NCI-H2196 treated with DMSO at 0.1 percent for 48 hours (cell line): ENCODE results near the gene ANKDD1A.

Experiments used
- DNase-seq: peaks from one replicate; lab custom pipeline; 2025; ENCODE audit not compliant: unreplicated experiment; lab: John Stamatoyannopoulos, UW

Gene ANKDD1A

DNA sequence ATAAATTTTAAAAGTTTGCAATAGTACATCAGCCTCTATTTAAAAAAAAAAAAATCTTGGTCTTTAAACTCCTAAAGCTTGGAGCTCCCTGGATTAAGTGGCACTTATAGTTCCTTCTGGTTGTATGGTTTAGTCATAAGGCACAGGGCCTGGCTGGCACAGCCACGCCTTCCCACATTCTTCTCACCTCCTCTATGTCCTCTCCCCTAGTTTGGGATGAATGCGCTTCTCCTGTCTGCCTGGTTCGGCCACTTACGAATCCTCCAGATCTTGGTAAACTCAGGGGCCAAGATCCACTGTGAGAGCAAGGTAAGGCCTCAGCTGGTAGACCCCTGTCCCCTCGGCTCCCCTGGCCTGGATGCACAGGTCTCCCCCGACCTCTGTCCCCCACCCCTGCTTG lies 10.0 kb downstream of the ANKDD1A start:
- DNase-seq = no peak

DNA sequence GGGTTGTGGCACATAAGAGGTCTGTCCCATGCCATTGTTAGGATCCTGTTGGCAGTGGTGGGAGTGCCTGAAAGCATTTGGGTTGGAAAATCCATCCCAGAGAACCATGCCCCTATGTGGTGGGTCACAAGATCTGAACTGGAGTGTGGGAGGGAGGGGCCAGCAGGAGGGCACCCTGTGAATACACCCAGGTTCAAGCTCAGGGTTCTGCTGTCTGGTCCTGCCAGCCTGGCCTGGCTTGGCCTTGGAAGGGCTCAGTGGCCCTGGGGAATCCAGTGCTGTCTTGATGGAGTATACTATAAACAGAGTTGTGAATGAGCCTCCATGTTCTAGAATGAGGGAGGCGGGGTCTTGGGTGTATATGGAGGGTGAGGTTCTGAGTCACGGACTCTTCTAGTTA lies 11.8 kb downstream of the ANKDD1A start:
- no peak for DNase-seq

DNA sequence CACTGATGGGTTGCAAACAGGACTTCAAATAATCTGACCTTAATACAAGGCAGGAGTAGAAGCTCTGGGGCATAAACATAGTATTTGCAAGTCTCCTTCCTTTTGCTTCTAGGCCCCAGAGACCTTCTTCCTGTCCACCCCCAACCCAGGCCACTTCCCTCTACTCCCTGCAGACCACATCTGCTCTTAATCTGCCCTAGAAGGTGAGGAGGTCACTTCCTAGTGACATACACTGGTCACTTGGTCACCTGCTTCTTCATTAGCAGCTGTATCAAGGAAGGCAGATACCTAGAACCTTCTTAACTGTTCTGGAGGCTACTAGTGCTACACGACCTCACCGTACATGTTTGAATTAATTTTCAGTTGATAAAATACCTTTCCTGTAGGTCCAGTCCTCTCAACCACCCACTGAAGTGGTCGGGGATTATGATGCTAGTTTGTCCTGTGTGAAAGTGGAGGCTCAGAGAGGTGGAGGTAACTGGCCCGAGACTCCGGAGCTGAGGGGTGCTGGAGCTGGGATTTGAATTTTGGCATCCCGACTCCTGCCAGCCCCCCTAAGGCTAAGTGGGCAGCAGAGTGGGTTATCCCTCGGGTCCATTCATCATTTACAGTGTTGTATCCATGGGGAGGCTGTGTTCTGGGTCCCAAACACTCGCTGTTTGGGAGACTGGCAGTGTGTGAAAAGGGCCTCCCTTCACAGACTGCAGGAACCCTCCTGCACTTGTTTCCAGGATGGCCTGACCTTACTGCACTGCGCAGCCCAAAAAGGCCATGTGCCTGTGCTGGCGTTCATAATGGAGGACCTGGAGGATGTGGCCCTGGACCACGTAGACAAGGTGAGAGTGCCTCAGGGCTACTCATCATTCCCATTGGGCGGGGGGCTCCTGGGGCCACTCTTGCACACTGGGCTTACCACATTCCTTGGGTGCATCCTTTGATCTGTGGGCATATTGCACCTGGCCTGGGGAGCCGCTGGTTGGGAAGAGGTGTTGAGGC lies 13.9 kb downstream of the ANKDD1A start:
- DNase-seq = no peak

DNA sequence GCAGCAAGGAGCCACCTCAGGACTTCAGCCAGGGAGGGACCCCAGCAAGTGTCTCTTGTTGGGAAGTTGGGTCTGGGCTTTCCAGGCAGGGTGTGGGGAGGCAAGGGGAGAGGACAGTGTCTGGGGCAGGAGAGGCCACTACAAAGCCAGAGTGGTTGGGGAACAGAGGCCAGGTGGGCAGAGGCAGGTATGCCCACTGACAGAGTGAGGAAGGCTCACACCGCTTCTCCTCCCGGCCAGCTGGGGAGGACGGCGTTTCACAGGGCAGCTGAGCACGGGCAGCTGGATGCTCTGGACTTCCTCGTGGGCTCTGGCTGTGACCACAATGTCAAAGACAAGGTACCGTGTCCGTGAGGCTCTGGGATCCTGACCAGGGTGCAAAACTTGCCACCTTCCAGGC lies 15.0 kb downstream of the ANKDD1A start:
- DNase-seq = no peak

DNA sequence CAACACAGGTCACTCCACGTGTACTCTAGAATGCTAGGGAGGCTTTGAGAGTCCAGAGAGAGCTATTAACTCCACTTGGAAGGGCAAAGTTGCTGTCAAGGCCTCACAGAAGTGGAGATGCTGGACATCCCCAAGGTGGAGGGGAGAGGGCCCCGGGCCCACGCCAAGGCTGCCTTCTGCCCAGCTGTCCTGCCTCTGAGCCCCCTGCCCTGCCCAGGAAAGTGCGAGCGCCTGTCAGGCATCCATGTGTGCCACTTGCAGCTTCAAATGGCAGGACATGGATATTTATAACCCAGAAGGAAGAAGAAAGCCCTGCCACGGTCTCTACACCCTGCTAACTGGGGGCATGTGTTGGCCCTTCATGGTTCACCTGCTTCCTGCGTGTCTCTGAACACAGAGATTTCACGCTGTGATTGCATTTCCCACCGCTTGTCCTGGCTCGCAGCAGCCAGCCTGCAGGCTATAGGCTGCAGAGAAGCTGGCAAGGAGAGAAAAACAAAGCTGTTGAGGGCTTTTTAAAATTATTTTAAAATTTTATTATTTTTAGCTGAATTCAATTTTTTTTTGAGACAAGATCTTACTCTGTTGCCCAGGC lies 17.0 kb downstream of the ANKDD1A start:
- no peak for DNase-seq

DNA sequence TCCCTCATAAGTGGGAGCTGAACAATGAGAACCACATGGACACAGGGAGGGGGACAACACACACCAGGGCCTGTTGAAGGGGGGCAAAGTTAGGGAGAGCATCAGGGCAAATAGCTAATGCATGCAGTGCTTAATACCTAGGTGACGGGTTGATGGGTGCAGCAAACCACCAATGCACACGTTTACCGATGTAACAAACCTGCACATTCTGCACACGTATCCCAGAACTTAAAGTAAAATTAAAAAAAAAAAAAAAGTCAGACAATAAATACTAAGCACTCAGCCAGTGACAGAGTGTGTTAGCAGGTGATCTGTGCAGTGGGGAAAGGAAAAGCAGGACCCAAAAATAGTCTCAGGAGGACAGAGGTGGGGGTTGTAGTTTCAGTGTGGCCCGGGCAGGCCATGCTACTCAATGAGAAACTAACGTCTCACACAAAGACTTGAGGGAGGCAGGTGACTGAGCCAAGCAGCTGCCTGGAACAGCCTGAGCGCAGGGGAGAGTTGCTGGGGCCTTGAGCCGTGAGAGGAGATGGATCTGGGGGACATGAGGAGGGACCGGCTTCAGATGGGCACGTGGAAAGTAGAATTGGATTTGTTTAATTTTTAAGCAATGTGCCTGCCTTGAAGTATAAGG lies 18.4 kb downstream of the ANKDD1A start:
- DNase-seq = no peak

DNA sequence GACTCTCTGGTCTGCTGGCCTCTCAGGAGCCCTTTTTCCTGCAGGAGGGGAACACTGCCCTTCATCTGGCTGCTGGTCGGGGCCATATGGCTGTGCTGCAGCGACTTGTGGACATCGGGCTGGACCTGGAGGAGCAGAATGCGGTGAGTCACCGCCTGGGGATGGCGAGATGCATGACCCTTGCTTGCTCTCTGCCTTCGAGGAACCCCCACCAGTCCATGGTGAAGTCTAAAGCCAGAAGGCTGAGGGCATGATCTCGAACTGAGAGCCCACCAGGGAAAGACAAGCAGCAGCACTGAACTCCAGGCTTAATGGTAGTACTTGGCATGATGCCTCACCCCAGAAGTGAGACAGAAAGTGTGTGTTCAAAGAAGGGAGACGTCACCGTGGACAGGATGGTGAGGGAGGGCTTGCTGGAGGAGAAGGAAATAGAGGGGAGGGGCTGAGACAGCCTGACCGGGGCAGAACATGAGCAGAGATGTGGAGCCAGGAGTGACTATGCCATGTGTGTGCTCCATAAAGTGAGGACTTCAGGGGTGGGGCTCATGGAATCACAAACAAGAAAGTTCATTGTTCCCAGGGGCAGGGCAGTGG lies 19.2 kb downstream of the ANKDD1A start:
- DNase-seq = no peak

DNA sequence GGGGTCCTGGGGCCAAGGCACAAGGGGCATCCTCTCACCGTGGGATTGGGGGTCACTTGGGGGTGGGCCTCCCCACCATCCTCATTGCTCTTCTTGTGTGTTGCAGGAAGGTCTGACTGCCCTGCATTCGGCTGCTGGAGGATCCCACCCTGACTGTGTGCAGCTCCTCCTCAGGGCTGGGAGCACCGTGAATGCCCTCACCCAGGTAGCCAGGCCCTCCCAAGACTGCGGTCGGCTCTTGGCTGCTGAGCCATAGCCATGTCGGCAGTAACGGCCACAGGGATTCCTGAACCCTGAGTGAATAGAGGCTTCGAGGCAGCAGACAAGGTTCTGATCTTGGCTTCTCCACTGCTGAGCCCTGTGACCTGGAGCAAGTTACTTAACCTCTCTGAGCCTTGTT lies 19.7 kb downstream of the ANKDD1A start:
- DNase-seq = no peak

DNA sequence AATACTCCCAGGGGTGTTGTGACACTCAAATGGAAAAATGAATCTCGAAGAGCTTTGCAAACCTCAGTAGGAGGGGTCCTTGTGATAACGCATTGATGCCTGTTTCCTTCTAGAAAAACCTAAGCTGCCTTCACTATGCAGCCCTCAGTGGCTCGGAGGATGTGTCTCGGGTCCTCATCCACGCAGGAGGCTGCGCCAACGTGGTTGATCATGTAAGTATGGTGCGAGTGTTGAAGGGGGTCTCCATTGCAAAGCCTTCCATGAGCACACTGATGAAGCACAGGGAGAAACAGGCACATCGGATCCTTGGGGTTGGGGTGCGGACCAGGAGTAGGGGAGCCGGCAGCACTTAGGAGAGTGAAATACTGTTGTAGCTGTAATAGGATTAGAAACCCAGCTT lies 22.3 kb downstream of the ANKDD1A start:
- no peak for DNase-seq

DNA sequence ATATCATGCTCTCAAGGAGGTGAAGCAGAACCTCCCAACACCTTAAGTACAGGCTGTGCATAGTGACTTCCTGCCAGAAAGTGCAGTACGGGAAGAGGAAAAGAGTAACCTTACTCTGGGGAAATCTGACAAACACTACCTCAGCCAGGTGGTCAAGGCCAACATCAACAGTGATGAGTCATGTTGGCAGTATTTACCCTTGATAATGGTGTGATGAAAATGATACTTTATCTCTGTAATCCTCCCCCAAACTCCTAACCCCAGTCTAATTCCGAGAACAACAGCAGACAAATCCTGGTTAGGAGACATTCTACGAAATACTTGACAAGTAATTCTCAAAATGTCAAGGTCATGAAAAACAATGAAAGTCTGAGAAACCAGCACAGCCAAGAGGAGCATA lies 26.5 kb downstream of the ANKDD1A start:
- peak; percentile 6 for DNase-seq

DNA sequence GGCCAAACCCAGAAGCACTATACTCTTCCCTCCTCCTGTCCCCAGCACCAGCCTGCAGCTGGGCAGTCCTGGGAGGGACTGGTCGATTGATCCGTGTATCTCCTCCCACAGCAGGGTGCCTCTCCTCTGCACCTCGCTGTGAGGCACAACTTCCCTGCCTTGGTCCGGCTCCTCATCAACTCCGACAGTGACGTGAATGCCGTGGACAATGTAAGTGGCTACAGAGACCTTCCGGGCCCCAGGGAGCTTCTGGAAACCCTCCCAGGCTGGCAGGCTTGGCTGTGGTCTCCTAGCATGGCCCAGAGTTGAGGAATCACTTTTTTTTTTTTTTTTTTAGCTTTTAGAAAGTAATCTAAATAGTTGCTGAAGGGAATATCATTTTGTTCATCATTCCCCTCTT lies 30.7 kb downstream of the ANKDD1A start:
- DNase-seq = no peak

DNA sequence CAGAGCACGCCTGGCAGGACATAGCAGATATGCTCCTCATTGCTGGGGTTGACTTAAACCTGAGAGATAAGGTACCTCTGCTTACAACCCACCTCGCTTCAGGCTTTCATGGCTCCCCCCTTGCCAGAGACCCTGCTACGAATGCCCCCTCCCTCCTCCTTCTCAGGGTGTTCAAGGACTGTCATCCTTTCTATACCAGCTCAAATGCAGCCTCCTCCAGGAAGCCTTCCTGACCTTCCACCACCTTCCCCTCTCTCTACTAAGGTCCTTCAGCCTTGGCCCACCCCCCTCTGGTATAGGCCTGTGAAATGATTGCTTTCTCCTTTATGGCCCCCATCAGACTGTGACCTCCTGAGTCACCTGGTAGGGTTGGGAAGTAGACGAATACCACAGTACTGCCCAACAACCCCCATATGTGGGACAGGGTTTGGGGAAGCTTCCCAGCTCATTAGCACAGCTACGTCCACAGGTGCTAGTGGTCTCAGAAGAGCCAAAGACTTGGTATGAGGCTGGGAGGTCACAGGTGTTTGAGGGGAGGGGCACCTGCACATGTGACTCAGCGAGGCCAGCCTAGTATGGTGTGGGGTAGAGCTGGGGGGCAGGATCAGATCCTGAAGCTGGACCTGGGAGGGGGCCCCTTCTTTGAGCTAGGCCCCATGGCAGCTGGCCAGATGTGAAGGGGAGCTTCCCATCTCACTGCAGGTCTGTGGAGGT lies 32.0 kb downstream of the ANKDD1A start:
- no peak for DNase-seq

DNA sequence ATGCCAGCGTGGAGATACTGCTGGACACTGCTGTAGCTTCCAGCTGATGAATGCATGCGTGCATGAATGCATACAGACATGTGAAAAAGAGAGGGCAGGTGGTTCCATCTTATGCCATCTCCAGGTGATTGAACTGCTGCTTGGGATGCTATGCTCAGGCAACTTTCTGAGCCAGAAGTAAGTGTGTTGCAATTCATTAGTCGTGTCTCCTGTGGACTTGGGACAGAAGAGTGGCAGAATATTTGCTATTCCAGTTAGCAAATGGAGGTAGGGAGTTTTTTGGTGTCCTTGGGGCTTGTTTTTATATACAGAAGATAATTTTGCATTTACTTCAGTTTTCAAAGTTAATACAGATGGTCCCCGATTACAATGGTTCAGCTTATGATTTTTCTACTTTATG lies 33.3 kb downstream of the ANKDD1A start:
- DNase-seq = no peak

DNA sequence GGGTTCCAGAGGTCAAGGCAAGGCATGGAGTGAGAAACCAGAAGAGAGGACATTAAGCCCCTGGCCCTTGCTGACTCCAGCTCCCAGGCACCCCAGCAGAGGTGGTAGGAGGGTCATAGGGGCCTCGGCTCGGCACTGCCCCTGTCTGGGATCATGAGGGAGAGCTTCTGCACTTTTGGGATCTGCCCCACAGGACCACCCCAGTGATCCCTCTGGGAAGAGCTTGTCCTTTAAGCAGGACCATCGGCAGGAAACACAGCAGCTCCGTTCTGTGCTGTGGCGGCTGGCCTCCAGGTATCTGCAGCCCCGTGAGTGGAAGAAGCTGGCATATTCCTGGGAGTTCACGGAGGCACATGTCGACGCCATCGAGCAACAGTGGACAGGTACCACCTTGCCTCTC lies 35.5 kb downstream of the ANKDD1A start:
- no peak for DNase-seq

DNA sequence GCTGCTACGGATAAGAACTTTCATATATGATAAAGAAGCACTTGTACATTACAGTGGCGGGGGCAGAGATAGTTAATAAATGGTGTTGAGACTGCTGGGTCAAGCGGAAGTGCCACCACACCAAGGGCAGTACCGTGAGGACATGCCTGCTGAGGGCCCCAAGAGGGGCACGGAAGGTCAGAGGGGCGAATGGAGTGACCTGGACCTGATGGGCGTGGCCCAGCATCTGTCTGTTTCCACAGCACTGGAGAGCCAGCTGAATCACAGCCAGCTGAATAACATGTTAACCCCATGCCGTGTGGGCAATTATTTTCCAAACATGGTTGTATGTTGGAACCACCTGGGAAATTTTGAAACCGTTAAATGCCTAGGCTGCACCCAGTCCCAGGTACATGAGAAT lies 37.2 kb downstream of the ANKDD1A start:
- DNase-seq = no peak

DNA sequence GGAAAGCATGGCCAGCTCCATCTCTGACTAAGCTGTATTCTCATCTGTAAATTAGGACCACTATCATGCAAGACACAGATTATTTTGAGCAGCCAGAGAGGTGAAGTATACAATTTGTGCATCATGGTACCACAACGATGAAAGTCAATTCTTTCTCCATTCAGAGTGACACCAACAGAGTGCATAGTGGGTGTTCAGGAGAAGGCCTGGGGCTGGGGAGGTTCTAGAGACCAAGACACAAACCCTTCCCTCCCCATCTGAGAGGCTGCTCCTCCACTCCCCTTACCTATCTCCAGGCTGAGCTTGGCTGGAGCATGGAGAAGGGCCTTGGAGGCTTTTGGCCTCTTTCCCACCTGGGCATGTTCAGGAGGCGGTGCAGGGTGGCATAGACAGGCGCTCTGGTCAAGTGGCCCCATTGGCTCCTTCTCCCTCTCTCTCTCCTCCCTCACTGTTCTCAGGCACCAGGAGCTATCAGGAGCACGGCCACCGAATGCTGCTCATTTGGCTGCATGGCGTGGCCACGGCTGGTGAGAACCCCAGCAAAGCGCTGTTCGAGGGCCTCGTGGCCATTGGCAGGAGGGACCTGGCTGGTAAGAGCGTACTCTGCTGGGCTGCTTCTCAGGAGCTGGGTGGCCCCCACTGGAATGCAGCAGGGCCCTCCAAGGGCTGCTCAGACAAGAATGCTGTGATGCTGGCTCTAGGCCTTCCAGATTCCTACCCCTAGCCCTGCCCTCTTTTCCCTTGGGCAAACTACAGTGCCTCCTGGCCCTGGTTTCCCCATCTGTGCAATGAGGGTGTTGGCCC lies 37.9 kb downstream of the ANKDD1A start:
- no peak for DNase-seq

DNA sequence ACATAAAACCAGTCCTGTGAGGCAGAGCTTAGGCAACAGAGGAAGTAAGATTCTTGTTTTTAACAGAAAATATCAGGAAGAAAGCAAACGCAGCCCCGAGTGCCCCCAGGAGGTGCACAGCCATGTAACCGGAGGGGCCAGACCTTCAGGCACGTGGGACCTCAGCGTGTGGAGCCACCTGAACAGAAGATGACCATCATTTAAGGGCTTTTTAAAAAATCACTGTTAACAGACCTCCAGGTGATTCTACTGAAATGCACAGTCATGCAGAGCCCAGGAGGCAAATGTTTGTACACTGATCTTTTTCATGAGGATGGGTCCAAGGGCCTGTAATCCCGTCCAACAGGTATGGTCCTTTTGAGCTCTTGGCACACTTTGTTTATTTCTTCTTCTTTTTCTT lies 39.2 kb downstream of the ANKDD1A start:
- no peak for DNase-seq

DNA sequence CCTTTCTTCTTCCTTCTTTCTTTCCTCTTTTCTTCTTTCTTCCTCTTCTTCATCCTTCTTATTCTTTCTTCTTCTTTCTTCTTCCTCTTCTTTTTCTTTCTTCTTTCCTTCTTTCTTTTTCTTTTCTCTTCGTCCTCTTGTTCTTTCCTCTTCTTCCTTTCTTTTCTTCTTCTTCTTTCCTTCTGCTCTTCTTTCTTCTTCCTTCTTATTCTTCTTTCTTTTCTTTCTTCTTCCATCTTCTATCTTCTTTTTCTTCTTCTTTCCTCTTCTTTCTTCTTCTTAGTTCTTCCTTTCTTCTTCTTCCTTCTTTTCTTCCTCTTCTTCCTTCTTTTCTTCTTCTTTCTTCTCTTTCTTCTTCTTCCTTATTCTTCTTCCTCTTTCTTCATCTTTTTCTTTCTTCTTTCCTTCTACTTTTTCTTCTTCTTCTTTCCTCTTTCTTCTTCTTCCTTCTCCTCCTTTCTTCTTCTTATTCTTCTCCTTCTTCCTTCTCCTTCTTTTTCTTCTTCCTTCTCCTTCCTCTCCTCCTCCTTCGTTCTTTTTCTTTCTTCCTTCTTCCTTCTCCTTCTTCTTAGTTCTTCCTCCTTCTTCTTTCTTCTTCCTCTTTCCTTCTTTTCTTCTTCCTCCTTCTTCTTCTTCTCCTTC lies 40.2 kb downstream of the ANKDD1A start:
- no peak for DNase-seq

DNA sequence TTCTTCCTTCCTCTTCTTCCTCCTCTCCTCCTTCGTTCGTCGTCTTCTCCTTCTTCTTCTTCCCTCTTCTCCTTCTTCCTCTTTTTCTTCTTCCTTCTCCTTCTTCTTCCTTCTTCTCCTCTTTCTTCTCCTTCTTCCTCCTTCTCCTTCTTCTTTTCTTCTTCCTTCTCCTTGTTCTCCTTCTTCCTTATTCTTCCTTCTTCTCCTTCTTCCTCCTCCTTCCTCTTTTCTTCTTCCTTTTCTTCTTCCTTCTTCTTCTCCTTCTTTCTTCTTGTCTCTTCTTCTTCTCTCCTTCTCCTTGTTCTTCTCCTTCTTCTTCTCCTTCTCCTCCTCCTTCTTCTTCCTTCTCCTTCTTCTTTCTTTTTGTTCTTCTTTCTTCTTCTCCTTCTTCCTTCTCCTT lies 42.7 kb downstream of the ANKDD1A start:
- no peak for DNase-seq

DNA sequence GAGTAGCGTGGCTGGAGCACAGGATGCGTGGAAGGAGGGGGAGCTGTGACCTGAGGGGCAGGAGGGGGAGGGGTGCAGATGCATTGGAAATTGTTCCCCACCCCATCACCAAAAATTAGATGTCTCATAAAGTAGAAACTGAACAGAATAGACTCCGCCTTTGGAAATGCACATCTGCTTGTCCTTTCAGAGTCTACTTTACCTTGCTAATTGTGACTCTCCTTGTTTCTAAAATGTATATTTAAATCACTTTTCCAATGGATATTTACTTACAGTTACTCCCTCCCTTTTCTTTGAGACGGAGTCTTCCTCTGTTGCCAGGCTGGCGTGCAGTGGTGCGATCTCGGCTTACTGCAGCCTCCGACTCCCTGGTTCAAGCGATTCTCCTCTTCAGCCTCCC lies 47.4 kb downstream of the ANKDD1A start:
- DNase-seq = no peak
